ENCODE measurements around the gene PKNOX2.

GRCh38 chr11:125408311-125408711 is 243.8 kb downstream of the PKNOX2 start:
- TF ChIP-seq POLR2A (IDR thresholded peaks at IDR 0.05; ENCODE audit: low read length), result no peak
- no peak for TF ChIP-seq GATA1 (IDR thresholded peaks at IDR 0.05; ENCODE audit: low read depth, low read length)
